Measurements from ENCODE around the gene LDLRAD3. TPM values are rescaled to one million over a fixed set of nuclear protein-coding genes. Genes with fewer than 3 reads are reported as not detected.

Gene LDLRAD3
- polyA plus RNA-seq, 1 of the 3 experiments (the other 2 are of a cell fraction) = 10.6 TPM

DNA sequence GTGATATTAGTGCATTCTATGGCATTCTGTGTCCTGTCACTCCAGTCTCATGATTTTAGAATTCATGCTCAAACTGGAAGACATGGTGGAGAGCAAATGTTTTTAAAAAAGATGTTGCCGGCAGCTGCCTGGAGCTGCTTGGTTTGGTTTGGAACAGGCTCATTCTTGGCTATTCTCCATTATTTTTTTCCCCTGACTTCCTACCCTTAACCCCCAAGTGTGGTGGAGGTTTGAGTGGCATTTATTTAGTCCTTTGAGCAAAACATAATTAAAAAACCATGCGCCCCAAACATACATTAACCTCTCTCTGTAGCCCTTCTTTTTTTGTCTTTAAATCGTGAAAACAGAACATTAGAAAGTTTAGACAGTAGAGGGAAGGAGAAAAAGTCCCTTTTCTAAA lies 94.7 kb downstream of the LDLRAD3 start:
- H3K4me2 ChIP-seq = no peak overlapping the region
- TF ChIP-seq, protein P1, sequence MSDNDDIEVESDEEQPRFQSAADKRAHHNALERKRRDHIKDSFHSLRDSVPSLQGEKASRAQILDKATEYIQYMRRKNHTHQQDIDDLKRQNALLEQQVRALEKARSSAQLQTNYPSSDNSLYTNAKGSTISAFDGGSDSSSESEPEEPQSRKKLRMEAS (IDR thresholded peaks at IDR 0.05; ENCODE audit: low read depth) = no peak
- TF ChIP-seq NRF1 (IDR thresholded peaks at IDR 0.05; ENCODE audit: low read depth, low read length) = no peak
- H3K4me3 ChIP-seq (ENCODE audit: low read depth in 2 of 2, low read length in 1 of 2) = no peak overlapping the region
- 96% methylated on average over 3 of the region's 3 CpGs for WGBS (ENCODE audit: low lambda C conversion rate)
- H3K79me2 ChIP-seq (ENCODE audit: insufficient read depth) = peaks cover 19% of the 10 kb centered on the region; the same call in 1 of the 2 replicates
- CTCF ChIA-PET = interaction anchor here (1.0 to 1.2 kb wide), 3 partner anchors 216 to 441 kb away, joined by 3 to 6 read pairs (median 3); no protein-coding TSS in a partner anchor
- H3K27ac ChIP-seq (ENCODE audit: low read depth in 2 of 2, low read length in 1 of 2) = no peak overlapping the region
- H3F3A ChIP-seq (replicated peaks; ENCODE audit: insufficient read depth) = peaks cover 4% of the 10 kb centered on the region
- H3K9me2 ChIP-seq = no peaks in the 10 kb centered on the region
- no peaks in the 10 kb centered on the region for H4K20me1 ChIP-seq (ENCODE audit: insufficient read depth)
- peaks cover 0 to 4% of the 10 kb centered on the region in 2 experiments for H3K36me3 ChIP-seq (replicated peaks in 1 of 2; ENCODE audit: control insufficient read depth in 1 of 2, insufficient read depth in 2 of 2, low read length in 1 of 2)
- no peak overlapping the region for H2AFZ ChIP-seq (ENCODE audit: low read depth)
- DNase-seq = no peak
- POLR2A ChIA-PET = no interaction called here
- H3K9ac ChIP-seq = no peak overlapping the region
- no peaks in the 10 kb centered on the region for H3K27me3 ChIP-seq (ENCODE audit: insufficient read depth)
- no peaks in the 10 kb centered on the region for H3K9me3 ChIP-seq
- peaks cover 10 to 19% of the 10 kb centered on the region in 2 experiments; a peak in 3 of 4 replicates for H3K4me1 ChIP-seq (ENCODE audit: control insufficient read depth in 1 of 2, insufficient read depth in 2 of 2, low read depth in 1 of 2, low read length in 1 of 2)

DNA sequence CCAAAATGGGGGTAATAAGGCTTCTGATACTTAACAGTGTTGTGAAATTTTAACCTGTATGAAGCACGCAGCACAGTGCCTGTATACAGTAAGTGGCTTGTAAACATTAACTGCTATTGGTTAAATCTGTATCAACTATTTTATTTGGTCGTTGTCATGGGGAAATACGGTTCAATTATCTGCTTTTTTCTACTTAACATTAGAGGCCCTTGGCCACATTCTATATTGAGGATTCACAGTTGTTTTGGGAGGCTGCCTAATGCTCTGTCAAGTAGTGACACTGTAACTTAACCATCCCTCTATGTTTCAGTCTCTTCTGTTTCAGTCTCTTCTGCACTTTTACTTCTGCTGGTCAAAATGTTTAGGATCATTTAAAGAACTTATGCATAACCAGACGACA lies 95.6 kb downstream of the LDLRAD3 start:
- H4K20me1 ChIP-seq (ENCODE audit: insufficient read depth) = no peaks in the 10 kb centered on the region
- no peaks in the 10 kb centered on the region for H3K27me3 ChIP-seq (ENCODE audit: insufficient read depth)
- no peak for DNase-seq
- no peak overlapping the region for H3K4me3 ChIP-seq (ENCODE audit: low read depth in 2 of 2, low read length in 1 of 2)
- ChIA-PET POLR2A (no interaction called here), CTCF (no interaction called here)
- no peaks in the 10 kb centered on the region for H3K9me3 ChIP-seq
- no peak overlapping the region for H3K27ac ChIP-seq (ENCODE audit: low read depth in 2 of 2, low read length in 1 of 2)
- H3K9ac ChIP-seq = no peak overlapping the region
- TF ChIP-seq, protein P2, sequence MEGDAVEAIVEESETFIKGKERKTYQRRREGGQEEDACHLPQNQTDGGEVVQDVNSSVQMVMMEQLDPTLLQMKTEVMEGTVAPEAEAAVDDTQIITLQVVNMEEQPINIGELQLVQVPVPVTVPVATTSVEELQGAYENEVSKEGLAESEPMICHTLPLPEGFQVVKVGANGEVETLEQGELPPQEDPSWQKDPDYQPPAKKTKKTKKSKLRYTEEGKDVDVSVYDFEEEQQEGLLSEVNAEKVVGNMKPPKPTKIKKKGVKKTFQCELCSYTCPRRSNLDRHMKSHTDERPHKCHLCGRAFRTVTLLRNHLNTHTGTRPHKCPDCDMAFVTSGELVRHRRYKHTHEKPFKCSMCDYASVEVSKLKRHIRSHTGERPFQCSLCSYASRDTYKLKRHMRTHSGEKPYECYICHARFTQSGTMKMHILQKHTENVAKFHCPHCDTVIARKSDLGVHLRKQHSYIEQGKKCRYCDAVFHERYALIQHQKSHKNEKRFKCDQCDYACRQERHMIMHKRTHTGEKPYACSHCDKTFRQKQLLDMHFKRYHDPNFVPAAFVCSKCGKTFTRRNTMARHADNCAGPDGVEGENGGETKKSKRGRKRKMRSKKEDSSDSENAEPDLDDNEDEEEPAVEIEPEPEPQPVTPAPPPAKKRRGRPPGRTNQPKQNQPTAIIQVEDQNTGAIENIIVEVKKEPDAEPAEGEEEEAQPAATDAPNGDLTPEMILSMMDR (IDR thresholded peaks at IDR 0.05) = no peak
- TF ChIP-seq TAF1 (IDR thresholded peaks at IDR 0.05; ENCODE audit: borderline replicate concordance, low read depth, low read length) (no peak), FOSL2 (IDR thresholded peaks at IDR 0.05; ENCODE audit: borderline replicate concordance, low read depth) (no peak), MXI1 (IDR thresholded peaks at IDR 0.05; ENCODE audit: low read depth, low read length) (no peak), SIN3A (IDR thresholded peaks at IDR 0.05; ENCODE audit: borderline replicate concordance, low read depth, low read length) (no peak), JUND (IDR thresholded peaks at IDR 0.05) (no peak), RAD21 (IDR thresholded peaks at IDR 0.05; ENCODE audit: low read length) (no peak), POLR2AphosphoS5 (IDR thresholded peaks at IDR 0.05; ENCODE audit: low read depth, low read length) (no peak), ELF1 (IDR thresholded peaks at IDR 0.05) (no peak)
- H2AFZ ChIP-seq (ENCODE audit: low read depth) = no peak overlapping the region
- peaks cover 4% of the 10 kb centered on the region for H3F3A ChIP-seq (replicated peaks; ENCODE audit: insufficient read depth)
- H3K36me3 ChIP-seq (replicated peaks in 1 of 2; ENCODE audit: control insufficient read depth in 1 of 2, insufficient read depth in 2 of 2, low read length in 1 of 2) = peaks cover 0 to 4% of the 10 kb centered on the region in 2 experiments
- no peaks in the 10 kb centered on the region for H3K9me2 ChIP-seq
- H3K4me1 ChIP-seq (ENCODE audit: control insufficient read depth in 1 of 2, insufficient read depth in 2 of 2, low read depth in 1 of 2, low read length in 1 of 2) = peaks cover 9 to 16% of the 10 kb centered on the region in 2 experiments; a peak in 3 of 4 replicates
- 84% methylated on average over 4 of the region's 4 CpGs for WGBS (ENCODE audit: low lambda C conversion rate)
- H3K79me2 ChIP-seq (ENCODE audit: insufficient read depth) = peaks cover 11% of the 10 kb centered on the region; the same call in 1 of the 2 replicates
- no peak overlapping the region for H3K4me2 ChIP-seq

Data from SK-N-SH (cell line).